Measurements from ENCODE around the gene THRB. TPM values are rescaled to one million over a fixed set of nuclear protein-coding genes. Genes with fewer than 3 reads are reported as not detected.

THRB gene
- total RNA-seq, 1 donor from 2014 or later = 0.31 TPM

DNA sequence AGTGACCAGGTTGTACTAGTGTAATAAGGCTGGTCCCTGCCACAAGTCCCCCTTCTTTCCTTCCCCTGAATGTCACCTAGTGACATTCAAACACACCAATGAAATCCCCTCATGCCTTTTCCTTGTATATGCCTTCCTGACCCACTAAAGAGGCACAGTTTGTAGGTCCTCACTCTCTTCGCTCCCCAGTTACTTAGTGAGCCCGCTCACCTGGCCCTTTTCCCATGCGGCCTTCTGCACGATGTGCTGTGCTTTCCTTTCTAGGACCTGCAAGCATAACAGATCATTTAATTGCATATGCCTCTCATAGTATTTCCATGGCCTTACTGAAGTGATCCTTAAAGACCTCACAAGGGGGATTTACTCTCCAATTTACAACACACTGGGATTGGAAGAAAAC lies 146.3 kb downstream of the THRB start:
- no peak overlapping the region for H3K4me3 Mint-ChIP-seq
- H3K9me3 Mint-ChIP-seq = no peaks in the 10 kb centered on the region
- H3K36me3 Mint-ChIP-seq (ENCODE audit: low read depth) = no peaks in the 10 kb centered on the region
- no peak overlapping the region for H3K27ac Mint-ChIP-seq
- intact Hi-C loops (cut with micrococcal nuclease) = no loop called here
- no peak for DNase-seq
- POLR2A ChIA-PET = no interaction called here
- ATAC-seq (ENCODE audit: low read depth) = no peak
- TF ChIP-seq, protein P1, sequence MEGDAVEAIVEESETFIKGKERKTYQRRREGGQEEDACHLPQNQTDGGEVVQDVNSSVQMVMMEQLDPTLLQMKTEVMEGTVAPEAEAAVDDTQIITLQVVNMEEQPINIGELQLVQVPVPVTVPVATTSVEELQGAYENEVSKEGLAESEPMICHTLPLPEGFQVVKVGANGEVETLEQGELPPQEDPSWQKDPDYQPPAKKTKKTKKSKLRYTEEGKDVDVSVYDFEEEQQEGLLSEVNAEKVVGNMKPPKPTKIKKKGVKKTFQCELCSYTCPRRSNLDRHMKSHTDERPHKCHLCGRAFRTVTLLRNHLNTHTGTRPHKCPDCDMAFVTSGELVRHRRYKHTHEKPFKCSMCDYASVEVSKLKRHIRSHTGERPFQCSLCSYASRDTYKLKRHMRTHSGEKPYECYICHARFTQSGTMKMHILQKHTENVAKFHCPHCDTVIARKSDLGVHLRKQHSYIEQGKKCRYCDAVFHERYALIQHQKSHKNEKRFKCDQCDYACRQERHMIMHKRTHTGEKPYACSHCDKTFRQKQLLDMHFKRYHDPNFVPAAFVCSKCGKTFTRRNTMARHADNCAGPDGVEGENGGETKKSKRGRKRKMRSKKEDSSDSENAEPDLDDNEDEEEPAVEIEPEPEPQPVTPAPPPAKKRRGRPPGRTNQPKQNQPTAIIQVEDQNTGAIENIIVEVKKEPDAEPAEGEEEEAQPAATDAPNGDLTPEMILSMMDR (IDR thresholded peaks at IDR 0.05) = no peak
- no peaks in the 10 kb centered on the region for H3K4me1 Mint-ChIP-seq
- no peaks in the 10 kb centered on the region for H3K27me3 Mint-ChIP-seq
- CTCF ChIA-PET = no interaction called here

DNA sequence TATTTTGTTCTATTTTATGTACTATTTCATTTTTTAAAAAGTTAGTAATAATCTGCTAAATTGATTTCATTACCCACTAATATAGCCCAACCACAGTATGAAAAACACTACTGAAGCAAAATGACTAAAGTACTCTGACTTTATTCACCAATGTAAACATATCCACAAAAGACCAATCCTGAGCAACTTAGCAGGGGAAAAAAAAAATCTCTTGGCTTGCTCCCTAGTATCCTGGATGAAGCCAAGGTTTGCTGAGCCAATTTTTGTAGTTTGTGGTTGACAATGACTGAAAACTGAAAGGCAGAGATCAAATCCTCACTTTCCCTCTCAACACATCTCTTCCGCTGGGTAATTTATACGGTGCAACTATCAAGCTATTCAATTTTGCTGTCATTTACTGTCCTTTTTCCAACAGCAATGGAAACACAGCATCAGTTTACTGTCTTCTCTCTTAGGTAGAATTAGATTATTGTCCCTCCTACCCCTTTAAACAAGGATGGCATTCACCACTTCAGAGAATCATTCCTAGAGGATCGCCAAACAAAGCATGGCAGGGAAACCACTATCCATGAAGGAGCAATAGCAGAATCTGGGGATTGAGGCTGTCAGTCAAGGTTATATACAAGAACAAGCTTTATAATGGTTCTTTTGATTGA lies 149.7 kb downstream of the THRB start:
- POLR2A ChIA-PET = no interaction called here
- Mint-ChIP-seq H3K9me3 (no peaks in the 10 kb centered on the region), H3K27ac (no peak overlapping the region), H3K4me3 (no peak overlapping the region), H3K36me3 (ENCODE audit: low read depth) (no peaks in the 10 kb centered on the region), H3K27me3 (peaks cover 2% of the 10 kb centered on the region), H3K4me1 (no peaks in the 10 kb centered on the region)
- DNase-seq = no peak
- TF ChIP-seq, protein P1 (IDR thresholded peaks at IDR 0.05) = no peak
- ATAC-seq (ENCODE audit: low read depth) = no peak
- intact Hi-C loops (cut with micrococcal nuclease) = no loop called here
- CTCF ChIA-PET = no interaction called here

GRCh38 chr3:24343084-24343783 lies 151.4 kb downstream of the THRB start:
- intact Hi-C loops (cut with micrococcal nuclease) = no loop called here
- Mint-ChIP-seq H3K4me3 (no peak overlapping the region), H3K27me3 (peaks cover 2% of the 10 kb centered on the region), H3K36me3 (ENCODE audit: low read depth) (no peaks in the 10 kb centered on the region), H3K27ac (no peak overlapping the region), H3K4me1 (no peaks in the 10 kb centered on the region), H3K9me3 (no peaks in the 10 kb centered on the region)
- CTCF ChIA-PET = no interaction called here
- POLR2A ChIA-PET = no interaction called here
- TF ChIP-seq, protein P1 (IDR thresholded peaks at IDR 0.05) = no peak
- ATAC-seq (ENCODE audit: low read depth) (no peak), DNase-seq (no peak)

DNA sequence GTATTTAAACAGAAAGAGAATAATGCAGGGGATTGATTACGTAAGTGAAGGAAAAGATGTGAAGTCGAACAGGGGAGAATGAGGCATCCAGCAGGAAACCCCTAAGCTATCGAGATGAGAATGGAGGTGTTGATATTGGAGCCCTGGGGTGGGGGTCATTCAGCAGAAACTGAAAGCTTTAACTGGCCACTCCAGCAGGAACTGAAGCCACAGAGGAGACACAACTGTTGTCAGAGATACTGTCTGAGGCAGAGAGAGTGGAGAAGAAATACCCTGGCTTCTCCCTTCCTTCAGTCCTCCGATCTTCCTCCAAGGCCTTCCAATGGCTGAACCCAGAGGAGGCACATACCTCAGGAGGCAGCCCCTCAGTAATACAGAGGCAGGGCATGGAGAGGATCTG lies 152.4 kb downstream of the THRB start:
- intact Hi-C loops (cut with micrococcal nuclease) = no loop called here
- no peaks in the 10 kb centered on the region for H3K36me3 Mint-ChIP-seq (ENCODE audit: low read depth)
- ChIA-PET POLR2A (no interaction called here), CTCF (no interaction called here)
- no peak overlapping the region for H3K4me3 Mint-ChIP-seq
- no peaks in the 10 kb centered on the region for H3K4me1 Mint-ChIP-seq
- no peak overlapping the region for H3K27ac Mint-ChIP-seq
- H3K9me3 Mint-ChIP-seq = no peaks in the 10 kb centered on the region
- DNase-seq (no peak), ATAC-seq (ENCODE audit: low read depth) (no peak)
- TF ChIP-seq, protein P1 (IDR thresholded peaks at IDR 0.05) = no peak
- H3K27me3 Mint-ChIP-seq = peaks cover 2% of the 10 kb centered on the region

GRCh38 chr3:24341668-24342067 lies 153.0 kb downstream of the THRB start:
- no peaks in the 10 kb centered on the region for H3K9me3 Mint-ChIP-seq
- ATAC-seq (ENCODE audit: low read depth) (no peak), DNase-seq (no peak)
- ChIA-PET POLR2A (no interaction called here), CTCF (no interaction called here)
- peaks cover 2% of the 10 kb centered on the region for H3K27me3 Mint-ChIP-seq
- no peak overlapping the region for H3K27ac Mint-ChIP-seq
- no peak overlapping the region for H3K4me3 Mint-ChIP-seq
- intact Hi-C loops (cut with micrococcal nuclease) = no loop called here
- no peaks in the 10 kb centered on the region for H3K4me1 Mint-ChIP-seq
- no peaks in the 10 kb centered on the region for H3K36me3 Mint-ChIP-seq (ENCODE audit: low read depth)
- TF ChIP-seq, protein P1 (IDR thresholded peaks at IDR 0.05) = no peak
